ENCODE data around the gene FAM3B.
A peak's percentile ranks its signal among the peaks of the same experiment; 100 is the strongest.
"Not testable (repeated sequence)": the region's sequence is repeated elsewhere in the genome, so short reads cannot be mapped to it uniquely, and the experiment has no call there.

The FAM3B gene

GRCh38 chr21:41316200-41317062, at the start of gene FAM3B:
FAM3B (plus strand) TSS chr21:41316801; CDS start chr21:41316880, 79 bp downstream.
- DNase-seq: no peak

- no peak for DNase-seq
These were observed 49.3 kb upstream of the FAM3B start for GRCh38 chr21:41267346-41267745.

GRCh38 chr21:41269535-41269934, 47.1 kb upstream of the FAM3B start:
- DNase-seq: no peak

GRCh38 chr21:41277196-41277595, 39.4 kb upstream of the FAM3B start:
- no peak for DNase-seq

- no peak for DNase-seq
These were observed 38.8 kb upstream of the FAM3B start for GRCh38 chr21:41277846-41278245.

- no peak for DNase-seq
These were observed 36.3 kb upstream of the FAM3B start for GRCh38 chr21:41280115-41280919.

- no peak for DNase-seq
These were observed 34.2 kb upstream of the FAM3B start for GRCh38 chr21:41282412-41282811.

GRCh38 chr21:41283211-41283818, 33.3 kb upstream of the FAM3B start:
- DNase-seq: peak; percentile 70

GRCh38 chr21:41289431-41289830, 27.2 kb upstream of the FAM3B start:
- no peak for DNase-seq

- DNase-seq: no peak
These were observed 26.3 kb upstream of the FAM3B start for GRCh38 chr21:41290106-41290799.

GRCh38 chr21:41294548-41295231, 21.9 kb upstream of the FAM3B start:
- no peak for DNase-seq

GRCh38 chr21:41295721-41296254, 20.8 kb upstream of the FAM3B start:
- DNase-seq: no peak

GRCh38 chr21:41302976-41303375, 13.6 kb upstream of the FAM3B start:
- DNase-seq: no peak

GRCh38 chr21:41304068-41304720, 12.4 kb upstream of the FAM3B start:
- DNase-seq: no peak

GRCh38 chr21:41307219-41307618, 9.4 kb upstream of the FAM3B start:
- no peak for DNase-seq

GRCh38 chr21:41313285-41314164, 3.1 kb upstream of the FAM3B start:
- DNase-seq: not testable (repeated sequence)

GRCh38 chr21:41315726-41316125, 875 bp upstream of the FAM3B start:
- DNase-seq: no peak

- DNase-seq: no peak
These were observed 427 bp downstream of the FAM3B start for GRCh38 chr21:41317063-41317392.

- no peak for DNase-seq
These were observed 857 bp downstream of the FAM3B start for GRCh38 chr21:41317458-41317857.

GRCh38 chr21:41318218-41318617, 1.6 kb downstream of the FAM3B start:
- no peak for DNase-seq

- DNase-seq: no peak
These were observed 2.7 kb downstream of the FAM3B start for GRCh38 chr21:41319273-41319672.
